ENCODE measurements around the gene LASP1NB. TPM values are rescaled to one million over a fixed set of nuclear protein-coding genes. Genes with fewer than 3 reads are reported as not detected.

LASP1NB gene

GRCh38 chr17:38978180-38978579 lies 52.8 kb downstream of the LASP1NB start:
- Histone ChIP-seq H3K79me2 (ENCODE audit: insufficient read depth) (no peaks in the 10 kb centered on the region), H3K27me3 (replicated peaks; ENCODE audit: insufficient read depth) (no peaks in the 10 kb centered on the region), H3K9me3 (ENCODE audit: low read depth) (no peaks in the 10 kb centered on the region), H4K20me1 (ENCODE audit: insufficient read depth) (no peaks in the 10 kb centered on the region), H3K4me1 (ENCODE audit: insufficient read depth) (peaks cover 20% of the 10 kb centered on the region), H3K4me2 (ENCODE audit: unreplicated experiment) (no peak overlapping the region), H3K4me3 (no peak overlapping the region), H2AFZ (no peak overlapping the region), H3F3A (ENCODE audit: insufficient read depth) (peaks cover 18% of the 10 kb centered on the region), H3K36me3 (ENCODE audit: low read depth) (no peaks in the 10 kb centered on the region), H3K27ac (no peak overlapping the region), H3K9me2 (ENCODE audit: insufficient read depth) (no peaks in the 10 kb centered on the region), H3K9ac (no peak overlapping the region)
- TF ChIP-seq EZH2phosphoT487 (IDR thresholded peaks at IDR 0.05; ENCODE audit: insufficient read depth, low read depth) (no peak), EZH2 (IDR thresholded peaks at IDR 0.05; ENCODE audit: insufficient read depth, poor library complexity, severe bottlenecking) (no peak)
- in situ Hi-C loops (cut with MboI): no loop called here
- 91 to 96% methylated on average over 4 of the region's 4 CpGs for WGBS, 2 experiments (ENCODE audit: low coverage in 1 of 2, low lambda C conversion rate in 2 of 2, missing lambda C conversion rate in 2 of 2)
- no peak for DNase-seq

Small RNA genes lying within 50 kb of the gene (microRNA-seq; reads per million reads assigned to microRNA genes)
- gene MIR6779 (ENCODE audit: borderline number of aligned reads): not detected

Small RNA genes lying within 50 kb of the gene (small RNA-seq; reads per million reads assigned to genes)
- not detected for gene MIR6779 (ENCODE audit: low read depth, low replicate concordance)

Other genes with a start within 250 kb of the LASP1NB start
- gene MLLT6, start 220.3 kb upstream of the LASP1NB start, total RNA-seq (2014; rRNA removed; shearing (Covaris generic)): 13.5 and 18.9 TPM in 2 replicates
- gene MLLT6, start 220.3 kb upstream of the LASP1NB start, polyA plus RNA-seq (2016; fragmentation: Nextera tagmentation; extraction: Ambion mirVana): 2.4 and 3.1 TPM in 2 replicates
- gene CISD3, start 195.3 kb upstream of the LASP1NB start, total RNA-seq (2014; rRNA removed; shearing (Covaris generic)): 6.1 and 7.2 TPM in 2 replicates
- 44.6 and 49.9 TPM in 2 replicates for gene CISD3, start 195.3 kb upstream of the LASP1NB start, polyA plus RNA-seq (2016; fragmentation: Nextera tagmentation; extraction: Ambion mirVana)
- gene PCGF2, start 177.3 kb upstream of the LASP1NB start, total RNA-seq (2014; rRNA removed; shearing (Covaris generic)): 3.5 and 3.8 TPM in 2 replicates
- gene PCGF2, start 177.3 kb upstream of the LASP1NB start, polyA plus RNA-seq (2016; fragmentation: Nextera tagmentation; extraction: Ambion mirVana): 4.6 and 5.5 TPM in 2 replicates
- 149 and 227 TPM in 2 replicates for gene PSMB3, start 172.9 kb upstream of the LASP1NB start, total RNA-seq (2014; rRNA removed; shearing (Covaris generic))
- gene PSMB3, start 172.9 kb upstream of the LASP1NB start, polyA plus RNA-seq (2016; fragmentation: Nextera tagmentation; extraction: Ambion mirVana): 308 and 310 TPM in 2 replicates
- gene PIP4K2B, start 126.1 kb upstream of the LASP1NB start, total RNA-seq (2014; rRNA removed; shearing (Covaris generic)): 43.6 and 65.8 TPM in 2 replicates
- gene PIP4K2B, start 126.1 kb upstream of the LASP1NB start, polyA plus RNA-seq (2016; fragmentation: Nextera tagmentation; extraction: Ambion mirVana): 12.8 and 13.4 TPM in 2 replicates
- 9.7 and 18.7 TPM in 2 replicates for gene CWC25, start 100.3 kb upstream of the LASP1NB start, total RNA-seq (2014; rRNA removed; shearing (Covaris generic))
- 13.3 and 14.2 TPM in 2 replicates for gene CWC25, start 100.3 kb upstream of the LASP1NB start, polyA plus RNA-seq (2016; fragmentation: Nextera tagmentation; extraction: Ambion mirVana)
- 516 and 553 TPM in 2 replicates for gene RPL23, start 71.9 kb upstream of the LASP1NB start, total RNA-seq (2014; rRNA removed; shearing (Covaris generic))
- gene RPL23, start 71.9 kb upstream of the LASP1NB start, polyA plus RNA-seq (2016; fragmentation: Nextera tagmentation; extraction: Ambion mirVana): 1,114 and 1,221 TPM in 2 replicates
- gene LASP1, start 55.6 kb upstream of the LASP1NB start, total RNA-seq (2014; rRNA removed; shearing (Covaris generic)): 207 and 250 TPM in 2 replicates
- 198 and 203 TPM in 2 replicates for gene LASP1, start 55.6 kb upstream of the LASP1NB start, polyA plus RNA-seq (2016; fragmentation: Nextera tagmentation; extraction: Ambion mirVana)
- gene FBXO47, start 41.8 kb downstream of the LASP1NB start, total RNA-seq (2014; rRNA removed; shearing (Covaris generic)): under 0.01 TPM in 1 of 2 replicates, not detected in the other
- not detected in 2 replicates for gene FBXO47, start 41.8 kb downstream of the LASP1NB start, polyA plus RNA-seq (2016; fragmentation: Nextera tagmentation; extraction: Ambion mirVana)
- gene PLXDC1, start 226.0 kb downstream of the LASP1NB start, total RNA-seq (2014; rRNA removed; shearing (Covaris generic)): not detected in 2 replicates
- 0.24 and 0.71 TPM in 2 replicates for gene PLXDC1, start 226.0 kb downstream of the LASP1NB start, polyA plus RNA-seq (2016; fragmentation: Nextera tagmentation; extraction: Ambion mirVana)
- not detected in 2 replicates for gene ARL5C, start 240.5 kb downstream of the LASP1NB start, total RNA-seq (2014; rRNA removed; shearing (Covaris generic))
- gene ARL5C, start 240.5 kb downstream of the LASP1NB start, polyA plus RNA-seq (2016; fragmentation: Nextera tagmentation; extraction: Ambion mirVana): not detected in 2 replicates